Endodermal cell (in vitro differentiated cells): ENCODE measurements around the gene SRGAP3. TPM values are rescaled to one million over a fixed set of nuclear protein-coding genes. Genes with fewer than 3 reads are reported as not detected.
A peak's percentile ranks its signal among the peaks of the same experiment; 100 is the strongest.

ENCODE experiments used
- DNase-seq: peaks from one replicate; pipeline ENCODE4 v3.0.0-alpha.2; 2017
- H3K27ac ChIP-seq: 2 replicates; pipeline ENCODE4 v1.5.1; 2013; ENCODE audit warnings: mild to moderate bottlenecking, low read depth, low read length, moderate library complexity
- H3K27me3 ChIP-seq: 2 replicates; pipeline ENCODE4 v1.6.1; 2013; ENCODE audit warnings: mild to moderate bottlenecking, low read length, moderate library complexity; ENCODE audit not compliant: insufficient read depth, control insufficient read depth, poor library complexity, severe bottlenecking
- H3K36me3 ChIP-seq: 2 replicates; pipeline ENCODE4 v1.7.0; 2013; ENCODE audit warnings: mild to moderate bottlenecking, low read length, moderate library complexity; ENCODE audit not compliant: control insufficient read depth, insufficient read depth
- H3K4me1 ChIP-seq: one replicate; pipeline ENCODE4 v1.7.0; 2013; ENCODE audit warnings: low read length; ENCODE audit not compliant: control insufficient read depth, insufficient read depth
- H3K4me3 ChIP-seq: 2 replicates; pipeline ENCODE4 v1.5.1; 2013; ENCODE audit warnings: mild to moderate bottlenecking, low read length, moderate library complexity
- H3K9ac ChIP-seq: 2 replicates; pipeline ENCODE4 v1.6.1; 2013; ENCODE audit warnings: mild to moderate bottlenecking, low read length, moderate library complexity; ENCODE audit not compliant: poor library complexity, severe bottlenecking; ENCODE audit errors: extremely low read depth
- H3K9me3 ChIP-seq: 2 replicates; pipeline ENCODE4 v1.6.1; 2013; ENCODE audit warnings: mild to moderate bottlenecking, low read length, moderate library complexity; ENCODE audit not compliant: control insufficient read depth
- H3K27ac Mint-ChIP-seq: 2 replicates; pipeline ENCODE4 v1.8.0; 2020; ENCODE audit warnings: mixed read lengths
- H3K27me3 Mint-ChIP-seq: 2 replicates; pipeline ENCODE4 v1.8.0; 2021; ENCODE audit warnings: mild to moderate bottlenecking, mixed read lengths; ENCODE audit not compliant: insufficient read depth
- H3K36me3 Mint-ChIP-seq: 2 replicates; pipeline ENCODE4 v1.8.0; 2020; ENCODE audit warnings: low read depth, mixed read lengths
- H3K4me1 Mint-ChIP-seq: 2 replicates; pipeline ENCODE4 v1.8.0; 2020; ENCODE audit warnings: mixed read lengths
- H3K4me3 Mint-ChIP-seq: 2 replicates; pipeline ENCODE4 v1.8.0; 2020; ENCODE audit warnings: mild to moderate bottlenecking, moderate library complexity, mixed read lengths
- H3K9me3 Mint-ChIP-seq: 2 replicates; pipeline ENCODE4 v1.8.0; 2020; ENCODE audit warnings: mild to moderate bottlenecking, mixed read lengths
- WGBS, 2 experiments: methylation state at CpG; one replicate each; pipeline versions ENCODE4 v1.1.5 to v1.1.7; 2013; ENCODE audit warnings: missing lambda C conversion rate in 2 of 2, mixed read lengths in 1 of 2; ENCODE audit not compliant: insufficient coverage in 1 of 2, insufficient read length in 1 of 2; 5-methylcytosine and 5-hydroxymethylcytosine counted together
- total RNA-seq, 2 donors: library from RNA; stranded (reverse); fragmentation: NEBNext Ultra II Directional in 1 of 2; extraction: Animal tissue kit (Norgen Biotek cat#: 25700) in 1 of 2; gene quantifications; 2 replicates in 1 of 2; 3 replicates in 1 of 2; pipeline ENCODE4 v1.2.1, GENCODE V29; 2021
- TF ChIP-seq, protein P1 (sequence below): fragments of 200-600 bp; sonication (generic); conservative IDR thresholded peaks from 2 replicates; pipeline ENCODE4 v1.5.0; 2021; ENCODE audit warnings: antibody characterized with exemption, mild to moderate bottlenecking

Gene SRGAP3
- total RNA-seq, 2 donors from 2014 or later: 5.0 to 8.1 TPM

DNA sequence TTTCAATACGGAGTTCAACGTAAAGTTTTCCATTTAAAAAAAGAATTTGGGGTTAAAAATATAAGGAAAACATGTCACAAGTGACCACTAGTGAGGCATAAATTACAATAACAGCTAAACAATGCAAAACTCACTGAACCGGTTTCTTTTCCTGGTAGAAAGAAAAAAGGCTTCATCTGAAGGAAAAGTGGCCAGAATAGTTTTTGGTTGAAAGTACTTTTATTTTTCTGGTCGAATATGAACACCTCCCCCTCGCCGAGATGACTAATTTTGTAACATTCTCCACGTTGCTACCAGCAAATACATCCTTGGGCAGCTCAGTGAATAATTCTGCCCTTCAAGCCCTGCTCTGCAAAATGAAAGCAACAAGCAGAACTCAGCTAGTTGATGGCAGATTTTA, 3.9 kb upstream of the SRGAP3 start:
- Mint-ChIP-seq H3K27ac (no peak overlapping the region), H3K27me3 (peaks cover 11% of the 10 kb centered on the region), H3K9me3 (peaks cover 8% of the 10 kb centered on the region), H3K36me3 (no peaks in the 10 kb centered on the region), H3K4me1 (peaks cover 17% of the 10 kb centered on the region), H3K4me3 (no peak overlapping the region)
- H3K4me3 ChIP-seq: no peak overlapping the region
- H3K27ac ChIP-seq: no peak overlapping the region
- H3K9ac ChIP-seq: no peak overlapping the region
- no peaks in the 10 kb centered on the region for H3K9me3 ChIP-seq
- TF ChIP-seq, protein P1, sequence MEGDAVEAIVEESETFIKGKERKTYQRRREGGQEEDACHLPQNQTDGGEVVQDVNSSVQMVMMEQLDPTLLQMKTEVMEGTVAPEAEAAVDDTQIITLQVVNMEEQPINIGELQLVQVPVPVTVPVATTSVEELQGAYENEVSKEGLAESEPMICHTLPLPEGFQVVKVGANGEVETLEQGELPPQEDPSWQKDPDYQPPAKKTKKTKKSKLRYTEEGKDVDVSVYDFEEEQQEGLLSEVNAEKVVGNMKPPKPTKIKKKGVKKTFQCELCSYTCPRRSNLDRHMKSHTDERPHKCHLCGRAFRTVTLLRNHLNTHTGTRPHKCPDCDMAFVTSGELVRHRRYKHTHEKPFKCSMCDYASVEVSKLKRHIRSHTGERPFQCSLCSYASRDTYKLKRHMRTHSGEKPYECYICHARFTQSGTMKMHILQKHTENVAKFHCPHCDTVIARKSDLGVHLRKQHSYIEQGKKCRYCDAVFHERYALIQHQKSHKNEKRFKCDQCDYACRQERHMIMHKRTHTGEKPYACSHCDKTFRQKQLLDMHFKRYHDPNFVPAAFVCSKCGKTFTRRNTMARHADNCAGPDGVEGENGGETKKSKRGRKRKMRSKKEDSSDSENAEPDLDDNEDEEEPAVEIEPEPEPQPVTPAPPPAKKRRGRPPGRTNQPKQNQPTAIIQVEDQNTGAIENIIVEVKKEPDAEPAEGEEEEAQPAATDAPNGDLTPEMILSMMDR: no peak
- H3K36me3 ChIP-seq: no peaks in the 10 kb centered on the region
- no peak for DNase-seq
- 71 to 96% methylated on average over 2 to 7 of the region's 7 CpGs for WGBS, 2 experiments
- peaks cover 3% of the 10 kb centered on the region for H3K27me3 ChIP-seq
- H3K4me1 ChIP-seq: peaks cover 4% of the 10 kb centered on the region

DNA sequence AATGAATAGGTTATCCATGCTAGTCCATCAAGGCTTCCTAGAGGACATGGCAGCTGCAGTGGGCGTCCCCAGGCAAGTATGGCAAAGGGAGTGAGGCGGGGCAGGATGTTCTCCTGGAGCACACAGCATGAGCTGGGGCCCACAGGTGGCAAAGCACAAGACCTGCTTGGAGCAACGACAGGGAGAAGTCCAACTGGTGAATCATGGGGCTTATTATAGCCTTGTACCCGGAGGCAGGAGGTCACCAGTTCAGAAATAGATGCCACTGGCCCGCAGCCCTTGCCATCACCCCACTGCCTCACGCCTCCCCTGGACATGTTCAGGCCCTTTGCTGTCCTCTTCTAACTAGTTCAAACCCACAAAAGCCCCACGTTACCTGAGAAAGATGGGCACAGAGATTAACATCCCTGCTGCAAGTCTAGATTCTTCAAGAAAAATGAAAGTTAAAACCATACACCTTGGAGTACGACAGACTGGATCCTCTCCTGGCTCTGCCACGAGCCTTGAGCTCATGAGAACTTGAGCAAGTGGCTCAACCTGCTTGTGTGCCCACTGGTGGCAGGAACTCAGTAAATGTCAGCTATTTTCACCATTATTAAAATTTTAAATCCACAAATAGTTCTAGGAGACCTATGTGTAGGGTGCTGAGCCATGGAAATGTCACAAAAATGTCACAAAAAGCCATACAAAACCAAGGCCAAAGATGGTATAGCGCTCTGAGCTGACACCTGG, 1.8 kb upstream of the SRGAP3 start:
- Mint-ChIP-seq H3K36me3 (no peaks in the 10 kb centered on the region), H3K4me1 (peaks cover 17% of the 10 kb centered on the region), H3K27me3 (peaks cover 19% of the 10 kb centered on the region), H3K4me3 (no peak overlapping the region), H3K9me3 (no peaks in the 10 kb centered on the region), H3K27ac (no peak overlapping the region)
- Histone ChIP-seq H3K36me3 (no peaks in the 10 kb centered on the region), H3K9ac (no peak overlapping the region), H3K4me1 (peaks cover 4% of the 10 kb centered on the region), H3K9me3 (no peaks in the 10 kb centered on the region), H3K27me3 (peaks cover 13% of the 10 kb centered on the region), H3K27ac (no peak overlapping the region), H3K4me3 (no peak overlapping the region)
- peak; percentile 37 for DNase-seq
- TF ChIP-seq, protein P1: peak; percentile 22
- 82 to 87% methylated on average over 7 to 10 of the region's 10 CpGs for WGBS, 2 experiments

DNA sequence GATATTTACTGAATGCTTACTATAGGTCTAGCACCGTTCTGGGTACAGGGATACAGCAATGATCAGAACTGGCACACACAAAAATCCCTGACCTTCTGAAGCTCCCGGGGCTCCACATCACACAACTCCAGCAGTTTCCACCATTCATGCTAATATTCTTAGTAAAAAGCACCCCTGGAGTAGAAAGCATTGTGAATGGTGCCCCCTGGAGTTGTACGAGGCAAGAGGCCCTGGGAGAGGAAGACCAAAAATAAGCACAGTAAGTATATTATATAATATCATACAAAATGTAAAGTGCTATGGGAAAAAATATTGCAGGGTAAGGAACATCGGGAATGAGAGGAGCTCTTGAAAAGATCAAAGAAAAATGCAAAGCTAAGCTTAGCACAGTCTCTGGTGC, 790 bp upstream of the SRGAP3 start:
- Histone ChIP-seq H3K9me3 (no peaks in the 10 kb centered on the region), H3K4me3 (no peak overlapping the region), H3K9ac (no peak overlapping the region), H3K27ac (no peak overlapping the region), H3K4me1 (peaks cover 4% of the 10 kb centered on the region), H3K27me3 (peaks cover 13% of the 10 kb centered on the region), H3K36me3 (no peaks in the 10 kb centered on the region)
- Mint-ChIP-seq H3K4me1 (peaks cover 17% of the 10 kb centered on the region), H3K27me3 (peaks cover 19% of the 10 kb centered on the region), H3K4me3 (no peak overlapping the region), H3K36me3 (no peaks in the 10 kb centered on the region), H3K27ac (no peak overlapping the region), H3K9me3 (no peaks in the 10 kb centered on the region)
- peak; percentile 54 for DNase-seq
- WGBS, 2 experiments: 71% methylated on average over 3 of the region's 4 CpGs; no CpG with 5 or more reads in 1 of the 2 experiments
- TF ChIP-seq, protein P1: peak; percentile 68
